ENCODE measurements around the gene TNFRSF21.

DNA sequence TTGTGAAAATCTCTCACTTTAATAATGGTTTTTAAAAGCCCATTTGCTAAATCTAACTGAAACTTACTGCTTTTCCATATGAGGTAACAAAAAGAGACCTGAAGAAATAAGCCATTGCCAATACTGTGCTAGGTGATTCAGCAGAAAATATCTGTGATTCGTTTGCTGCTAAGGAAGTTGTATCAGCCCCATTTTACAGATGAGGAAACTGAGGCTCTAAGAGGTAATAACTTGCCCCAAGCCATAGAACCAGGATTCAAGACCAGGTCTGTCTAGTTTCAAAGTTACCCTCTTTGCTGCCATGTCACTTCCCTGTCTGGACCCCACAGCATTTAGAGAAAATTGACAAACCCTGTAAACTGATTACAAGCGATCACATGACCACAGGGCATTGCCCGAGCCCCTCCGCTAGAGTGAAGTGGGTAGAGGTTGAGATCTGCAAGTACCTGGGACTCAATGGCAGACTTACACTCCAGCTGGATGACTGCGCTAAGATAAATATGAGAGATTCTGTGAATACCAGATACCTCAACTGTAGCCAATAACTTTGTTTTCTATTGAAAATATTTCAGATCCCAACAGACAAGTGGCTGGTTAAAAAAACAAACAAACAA is 69.3 kb downstream of the TNFRSF21 start:
- TF ChIP-seq, protein P1, sequence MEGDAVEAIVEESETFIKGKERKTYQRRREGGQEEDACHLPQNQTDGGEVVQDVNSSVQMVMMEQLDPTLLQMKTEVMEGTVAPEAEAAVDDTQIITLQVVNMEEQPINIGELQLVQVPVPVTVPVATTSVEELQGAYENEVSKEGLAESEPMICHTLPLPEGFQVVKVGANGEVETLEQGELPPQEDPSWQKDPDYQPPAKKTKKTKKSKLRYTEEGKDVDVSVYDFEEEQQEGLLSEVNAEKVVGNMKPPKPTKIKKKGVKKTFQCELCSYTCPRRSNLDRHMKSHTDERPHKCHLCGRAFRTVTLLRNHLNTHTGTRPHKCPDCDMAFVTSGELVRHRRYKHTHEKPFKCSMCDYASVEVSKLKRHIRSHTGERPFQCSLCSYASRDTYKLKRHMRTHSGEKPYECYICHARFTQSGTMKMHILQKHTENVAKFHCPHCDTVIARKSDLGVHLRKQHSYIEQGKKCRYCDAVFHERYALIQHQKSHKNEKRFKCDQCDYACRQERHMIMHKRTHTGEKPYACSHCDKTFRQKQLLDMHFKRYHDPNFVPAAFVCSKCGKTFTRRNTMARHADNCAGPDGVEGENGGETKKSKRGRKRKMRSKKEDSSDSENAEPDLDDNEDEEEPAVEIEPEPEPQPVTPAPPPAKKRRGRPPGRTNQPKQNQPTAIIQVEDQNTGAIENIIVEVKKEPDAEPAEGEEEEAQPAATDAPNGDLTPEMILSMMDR (IDR thresholded peaks at IDR 0.05) = no peak
- no peak for TF ChIP-seq POLR2AphosphoS5 (IDR thresholded peaks at IDR 0.05)

Data from prostate gland (tissue), 2 donors.